Right lobe of liver (tissue), 6 donors: ENCODE measurements around the gene SCG3. TPM values are rescaled to one million over a fixed set of nuclear protein-coding genes. Genes with fewer than 3 reads are reported as not detected.

Experiments used
- ATAC-seq, 4 donors: fragments of 200-7000 bp; cut with Tn5 transposase; one replicate each; pipeline ENCODE4 v1.9.1; 2020; ENCODE audit warnings: mild to moderate bottlenecking in 4 of 4, moderate library complexity in 4 of 4
- DNase-seq, 3 donors: peaks; one replicate each; pipeline ENCODE4 v3.0.0-alpha.2; 2020
- H3K27ac ChIP-seq, 3 donors: fragments of 200-600 bp; one replicate each; pipeline ENCODE4 v1.8.0; 2022
- H3K27me3 ChIP-seq, 2 donors: fragments of 200-600 bp; one replicate each; pipeline ENCODE4 v1.8.0; 2022
- H3K36me3 ChIP-seq, 4 donors: fragments of 200-600 bp; sonication (generic) in 1 of 4; one replicate each; pipeline versions ENCODE4 v1.5.1 to v1.8.0; 2017 to 2022; ENCODE audit warnings: control low read depth in 1 of 4
- H3K4me1 ChIP-seq, 4 donors: fragments of 200-600 bp; sonication (generic) in 1 of 4; one replicate each; pipeline versions ENCODE4 v1.5.1 to v1.8.0; 2017 to 2022; ENCODE audit warnings: control low read depth in 1 of 4
- H3K4me3 ChIP-seq, 3 donors: fragments of 200-600 bp; one replicate each; pipeline ENCODE4 v1.8.0; 2022
- H3K9me3 ChIP-seq, 4 donors: fragments of 200-600 bp; sonication (generic) in 1 of 4; one replicate each; pipeline versions ENCODE4 v1.5.1 to v1.8.0; 2017 to 2022; ENCODE audit warnings: control low read depth in 1 of 4
- CTCF ChIP-seq, 4 donors: fragments of 200-600 bp in 3 of 4; fragments of 450-650 bp in 1 of 4; IDR thresholded peaks; one replicate each; pipeline versions ENCODE4 v1.5.1 to v1.8.0; 2016 to 2022; ENCODE audit warnings: antibody characterized with exemption in 4 of 4, mild to moderate bottlenecking in 2 of 4
- POLR2A ChIP-seq: fragments of 450-650 bp; IDR thresholded peaks from one replicate; pipeline ENCODE4 v1.6.1; 2017; ENCODE audit warnings: antibody characterized with exemption, mild to moderate bottlenecking
- WGBS: methylation state at CpG from one replicate; pipeline ENCODE4 v1.1.6; 2018; ENCODE audit warnings: low coverage, low lambda C conversion rate; ENCODE audit not compliant: insufficient coverage; ENCODE audit errors: missing lambda C conversion rate; 5-methylcytosine and 5-hydroxymethylcytosine counted together
- intact Hi-C, 2 donors: fragments of 100-400 bp; cut with DNase I; formaldehyde crosslinking; loops; one replicate each; pipeline versions ENCODE4 v1.11.2 to v1.14.1; 2022
- total RNA-seq, 6 experiments: library from RNA; depleted of rRNA in 2 of 6; stranded (reverse); fragments of >200 nt in 2 of 6; fragmentation: NEBNext Ultra II Directional in 3 of 6; extraction: Animal tissue kit (Norgen Biotek cat#: 25700) in 3 of 6; gene quantifications; one replicate each; pipeline versions ENCODE4 v1.1.0 to v1.2.4, GENCODE V29; 2016 to 2023
- donor health status: DM: no; HTN: yes; CAD: no.
- donor health status: DM: no; HTN: no; CAD: no.
- donor health status: DM: no; HTN: no; CAD: no.
- donor health status: DM: no; HTN: yes; CAD: no.
- donor health status: DM: no; HTN: yes; CAD: no.

Gene SCG3
- total RNA-seq, 6 experiments from 2014 or later: not detected

DNA sequence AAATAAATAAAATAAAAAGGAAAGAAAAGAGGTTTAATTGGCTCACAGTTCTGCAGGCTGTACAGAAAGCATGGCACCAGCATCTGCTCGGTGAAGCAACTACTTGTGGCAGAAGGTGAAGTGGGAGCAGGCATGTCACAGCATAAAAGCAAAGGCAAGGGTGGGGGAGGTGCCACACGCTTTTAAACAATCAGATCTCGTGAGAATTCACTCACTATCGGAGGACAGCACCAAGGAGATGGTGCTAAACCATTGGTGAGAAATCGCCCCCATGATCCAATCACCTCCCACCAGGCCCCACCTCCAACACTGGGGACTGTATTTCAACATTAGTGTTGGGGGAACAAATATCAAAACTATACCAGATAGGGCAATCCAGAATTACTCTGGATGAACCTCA lies 15.3 kb downstream of the SCG3 start:
- Histone ChIP-seq H3K9me3 (no peaks in the 10 kb centered on the region), H3K27ac (no peak overlapping the region), H3K27me3 (no peaks in the 10 kb centered on the region), H3K4me1 (no peaks in the 10 kb centered on the region), H3K4me3 (no peak overlapping the region), H3K36me3 (no peaks in the 10 kb centered on the region)
- ATAC-seq (no peak), DNase-seq (no peak)
- TF ChIP-seq POLR2A (no peak), CTCF (IDR thresholded peaks at IDR 0.05) (no peak)
- WGBS: 70% methylated on average over 3 of the region's 5 CpGs
- intact Hi-C loops: no loop called here

GRCh38 chr15:51697163-51697562 lies 15.9 kb downstream of the SCG3 start:
- no peaks in the 10 kb centered on the region for H3K27me3 ChIP-seq
- no peaks in the 10 kb centered on the region for H3K36me3 ChIP-seq
- DNase-seq (no peak), ATAC-seq (no peak)
- 84% methylated on average over 2 of the region's 2 CpGs for WGBS
- TF ChIP-seq POLR2A (no peak), CTCF (IDR thresholded peaks at IDR 0.05) (no peak)
- intact Hi-C loops: no loop called here
- no peak overlapping the region for H3K4me3 ChIP-seq
- no peak overlapping the region for H3K27ac ChIP-seq
- H3K4me1 ChIP-seq: no peaks in the 10 kb centered on the region
- H3K9me3 ChIP-seq: no peaks in the 10 kb centered on the region

DNA sequence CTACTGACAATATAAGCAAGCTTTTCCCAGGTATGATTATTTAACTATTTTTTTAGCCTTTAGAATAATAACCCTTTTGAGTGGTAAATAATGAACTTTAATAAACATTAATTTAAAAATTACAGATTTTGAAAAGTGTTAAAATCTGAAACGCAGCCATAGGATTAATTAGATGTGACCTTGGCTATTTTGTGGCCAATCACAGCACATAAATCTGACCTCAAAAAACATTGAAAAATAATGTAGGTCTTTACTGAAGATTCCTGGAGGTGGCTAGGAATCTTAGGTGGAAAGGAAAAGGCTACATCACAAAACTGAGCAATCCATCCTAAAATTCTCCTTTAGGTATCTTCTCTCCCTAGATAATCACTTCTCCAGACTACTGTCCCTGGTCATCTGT lies 18.1 kb downstream of the SCG3 start:
- no peak for ATAC-seq
- 50% methylated on average over 1 of the region's 1 CpG for WGBS

DNA sequence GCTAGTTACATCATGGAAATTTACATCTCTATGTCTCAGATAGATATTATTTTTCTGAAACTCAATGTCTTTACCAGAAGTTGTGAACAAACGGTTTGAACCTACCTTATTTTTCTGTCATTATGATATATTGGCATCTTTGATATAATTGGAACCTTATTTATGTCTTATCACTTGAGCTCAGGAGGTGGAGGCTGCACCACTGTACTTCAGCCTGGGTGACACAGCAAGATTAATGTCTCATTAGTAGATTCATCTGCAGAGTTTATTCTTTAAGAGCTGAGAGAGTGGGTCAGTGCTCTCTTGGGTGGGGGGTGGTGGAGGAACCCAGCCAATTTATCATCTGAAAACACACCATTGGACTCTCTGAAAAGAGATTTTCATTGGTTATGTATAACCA lies 21.4 kb downstream of the SCG3 start:
- ATAC-seq (no peak), DNase-seq (no peak)
- Histone ChIP-seq H3K4me1 (no peaks in the 10 kb centered on the region), H3K27me3 (no peaks in the 10 kb centered on the region), H3K9me3 (no peaks in the 10 kb centered on the region), H3K27ac (no peak overlapping the region), H3K4me3 (no peak overlapping the region), H3K36me3 (no peaks in the 10 kb centered on the region)
- intact Hi-C loops: no loop called here
- no peak for TF ChIP-seq POLR2A
- TF ChIP-seq CTCF (IDR thresholded peaks at IDR 0.05): no peak
- WGBS: 27% methylated on average over 1 of the region's 1 CpG

More for the DNA sequence above, 18.1 kb downstream of the SCG3 start:
- Histone ChIP-seq H3K4me1 (no peaks in the 10 kb centered on the region), H3K27ac (no peak overlapping the region), H3K27me3 (no peaks in the 10 kb centered on the region), H3K9me3 (no peaks in the 10 kb centered on the region), H3K4me3 (no peak overlapping the region), H3K36me3 (no peaks in the 10 kb centered on the region)
- DNase-seq: no peak
- TF ChIP-seq POLR2A (no peak), CTCF (IDR thresholded peaks at IDR 0.05) (no peak)
- intact Hi-C loops: no loop called here

DNA sequence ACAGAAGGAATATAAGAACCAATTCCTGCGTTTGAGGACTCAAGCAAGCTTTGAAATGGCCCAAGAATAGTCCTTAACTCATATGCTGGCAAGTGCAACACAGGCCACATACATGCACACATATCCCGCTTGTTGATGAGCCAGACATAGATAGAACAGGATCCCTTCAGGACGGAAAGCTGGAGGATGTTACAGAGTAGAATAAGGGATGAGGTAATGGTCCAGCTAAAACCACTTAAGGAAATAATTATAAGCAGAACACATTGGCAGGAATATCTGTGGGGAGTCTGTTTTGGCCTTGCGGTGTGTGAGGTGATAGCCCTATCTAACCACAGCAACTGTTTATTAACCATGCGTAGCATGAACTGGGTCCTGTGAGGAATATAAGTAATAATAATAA lies 25.0 kb downstream of the SCG3 start:
- Histone ChIP-seq H3K36me3 (no peaks in the 10 kb centered on the region), H3K4me3 (no peak overlapping the region), H3K4me1 (no peaks in the 10 kb centered on the region), H3K27me3 (no peaks in the 10 kb centered on the region), H3K27ac (no peak overlapping the region), H3K9me3 (no peaks in the 10 kb centered on the region)
- WGBS: 86% methylated on average over 5 of the region's 5 CpGs
- intact Hi-C loops: no loop called here
- ATAC-seq (no peak), DNase-seq (no peak)
- TF ChIP-seq POLR2A: no peak
- no peak for TF ChIP-seq CTCF (IDR thresholded peaks at IDR 0.05)
